IMR-90 (cell line): ENCODE measurements around the gene NCOA7. TPM values are rescaled to one million over a fixed set of nuclear protein-coding genes. Genes with fewer than 3 reads are reported as not detected.

Experiments used
- ATAC-seq: fragments of 200-7000 bp; cut with Tn5 transposase; 2 replicates; pipeline ENCODE4 v1.9.1; 2020; ENCODE audit warnings: low read depth, mild to moderate bottlenecking, moderate library complexity
- BruUV-seq: library from RNA; stranded (reverse); fragments of 400-500 nt; replicated peaks from 2 replicates; lab custom pipeline; 2021; lab: Mats Ljungman, UMichigan
- CTCF ChIA-PET: fragments of 300-600 bp; formaldehyde crosslinking; extraction: SDS; loops from one replicate; lab custom pipeline; 2021; ENCODE audit warnings: antibody characterized with exemption; lab: Yijun Ruan, JAX
- POLR2A ChIA-PET: fragments of 300-600 bp; sonication (Branson Sonifier 250); formaldehyde crosslinking; loops from one replicate; lab custom pipeline; 2022; ENCODE audit warnings: antibody characterized with exemption; ENCODE audit not compliant: unreplicated experiment; lab: Charles Lee
- DNase-seq: peaks from one replicate; pipeline ENCODE4 v3.0.0; 2013
- H2AFZ ChIP-seq: replicated peaks from 2 replicates; pipeline ENCODE3; 2013; ENCODE audit warnings: low read length, mild to moderate bottlenecking; ENCODE audit not compliant: poor library complexity
- H2AK5ac ChIP-seq: 2 replicates; pipeline ENCODE4 v1.6.1; 2013; ENCODE audit warnings: low read depth, low read length, inconsistent platforms
- H2AK9ac ChIP-seq: replicated peaks from 2 replicates; pipeline ENCODE3; 2013; ENCODE audit warnings: mild to moderate bottlenecking, low read depth, low read length, moderate library complexity; ENCODE audit not compliant: poor library complexity
- H2BK120ac ChIP-seq: 2 replicates; pipeline ENCODE4 v1.6.1; 2013; ENCODE audit warnings: low read depth, low read length, inconsistent platforms
- H2BK15ac ChIP-seq: 3 replicates; pipeline ENCODE4 v1.6.1; 2013; ENCODE audit warnings: low read depth, low read length, inconsistent platforms
- H2BK20ac ChIP-seq: 2 replicates; pipeline ENCODE4 v1.6.1; 2013; ENCODE audit warnings: low read depth, mild to moderate bottlenecking, inconsistent platforms, low read length, moderate library complexity
- H2BK5ac ChIP-seq: 2 replicates; pipeline ENCODE4 v1.6.1; 2013; ENCODE audit warnings: mild to moderate bottlenecking, low read depth, low read length, inconsistent platforms; ENCODE audit not compliant: poor library complexity, severe bottlenecking
- H3K14ac ChIP-seq: replicated peaks from 2 replicates; pipeline ENCODE4 v1.6.1; 2013; ENCODE audit warnings: low read depth, low read length, inconsistent platforms
- H3K18ac ChIP-seq: 2 replicates; pipeline ENCODE4 v1.6.1; 2013; ENCODE audit warnings: low read depth, low read length, control low read depth
- H3K23ac ChIP-seq: 2 replicates; pipeline ENCODE4 v1.6.1; 2013; ENCODE audit warnings: low read depth, low read length, inconsistent platforms
- H3K27ac ChIP-seq: 2 replicates; pipeline ENCODE4 v1.5.1; 2013; ENCODE audit warnings: mild to moderate bottlenecking, control low read depth, low read length; ENCODE audit not compliant: insufficient read depth
- H3K27me3 ChIP-seq: 2 replicates; pipeline ENCODE4 v1.6.1; 2013; ENCODE audit warnings: low read length; ENCODE audit not compliant: control insufficient read depth, insufficient read depth
- H3K36me3 ChIP-seq: 2 replicates; pipeline ENCODE4 v1.6.1; 2013; ENCODE audit warnings: low read length, mixed read lengths; ENCODE audit not compliant: control insufficient read depth, insufficient read depth
- H3K4ac ChIP-seq: 2 replicates; pipeline ENCODE4 v1.6.1; 2013; ENCODE audit warnings: low read depth, low read length, inconsistent platforms
- H3K4me1 ChIP-seq: 2 replicates; pipeline ENCODE4 v1.6.1; 2013; ENCODE audit warnings: low read length, mixed read lengths; ENCODE audit not compliant: control insufficient read depth, insufficient read depth
- H3K4me2 ChIP-seq: 2 replicates; pipeline ENCODE4 v1.6.1; 2013; ENCODE audit warnings: low read depth, mild to moderate bottlenecking, control low read depth, low read length, moderate library complexity
- H3K4me3 ChIP-seq: 2 replicates; pipeline ENCODE4 v1.5.1; 2013; ENCODE audit warnings: low read depth, mild to moderate bottlenecking, control low read depth, low read length, moderate library complexity; ENCODE audit not compliant: insufficient read depth
- H3K56ac ChIP-seq: 2 replicates; pipeline ENCODE4 v1.6.1; 2013; ENCODE audit warnings: low read length, inconsistent platforms; ENCODE audit not compliant: insufficient read depth; ENCODE audit errors: extremely low read depth
- H3K79me1 ChIP-seq, 2 experiments: 2 replicates each; pipeline ENCODE4 v1.6.1; 2013; ENCODE audit warnings: low read length in 2 of 2, inconsistent platforms in 1 of 2, low read depth in 1 of 2
- H3K9ac ChIP-seq: 2 replicates; pipeline ENCODE4 v1.6.1; 2013; ENCODE audit warnings: low read depth, low read length, control low read depth
- H3K9me1 ChIP-seq: 2 replicates; pipeline ENCODE4 v1.6.1; 2013; ENCODE audit warnings: low read length, inconsistent platforms; ENCODE audit not compliant: insufficient read depth
- H3K9me3 ChIP-seq: 2 replicates; pipeline ENCODE4 v1.6.1; 2013; ENCODE audit warnings: low read length; ENCODE audit not compliant: control insufficient read depth, insufficient read depth
- H4K20me1 ChIP-seq: 2 replicates; pipeline ENCODE4 v1.6.1; 2013; ENCODE audit warnings: low read length, inconsistent platforms; ENCODE audit not compliant: insufficient read depth
- H4K5ac ChIP-seq: 2 replicates; pipeline ENCODE4 v1.6.1; 2013; ENCODE audit warnings: mild to moderate bottlenecking, low read depth, low read length, control low read depth
- H4K8ac ChIP-seq, 2 experiments: 2 replicates each; pipeline ENCODE4 v1.6.1; 2013; ENCODE audit warnings: low read depth in 2 of 2, low read length in 2 of 2, control low read depth in 1 of 2, inconsistent platforms in 1 of 2
- H4K91ac ChIP-seq: 2 replicates; pipeline ENCODE4 v1.6.1; 2013; ENCODE audit warnings: low read depth, low read length, inconsistent platforms; ENCODE audit not compliant: insufficient read depth
- BHLHE40 ChIP-seq: fragments of 150-350 bp; IDR thresholded peaks from 2 replicates; pipeline ENCODE4 v1.6.1; 2016; ENCODE audit warnings: mild to moderate bottlenecking, low read depth, low read length
- CEBPB ChIP-seq: IDR thresholded peaks from 2 replicates; pipeline ENCODE4 v1.6.1; 2012; ENCODE audit warnings: low read depth, low read length, improper control_type of control experiment
- CHD1 ChIP-seq: IDR thresholded peaks from 2 replicates; pipeline ENCODE4 v1.6.1; 2012; ENCODE audit warnings: low read depth, low read length, improper control_type of control experiment
- CTCF ChIP-seq: conservative IDR thresholded peaks from 2 replicates; pipeline ENCODE4 v1.5.1; 2012; ENCODE audit warnings: mild to moderate bottlenecking, low read depth, low read length, improper control_type of control experiment
- ELK1 ChIP-seq: fragments of 150-350 bp; IDR thresholded peaks from 2 replicates; pipeline ENCODE4 v1.6.1; 2016; ENCODE audit warnings: low read depth, mild to moderate bottlenecking, low read length, moderate library complexity, borderline replicate concordance
- FOS ChIP-seq: fragments of 150-350 bp; IDR thresholded peaks from 2 replicates; pipeline ENCODE4 v1.6.1; 2016; ENCODE audit warnings: low read depth, low read length
- MAFK ChIP-seq: IDR thresholded peaks from 2 replicates; pipeline ENCODE4 v1.6.1; 2012; ENCODE audit warnings: low read depth, low read length, improper control_type of control experiment
- MAZ ChIP-seq: IDR thresholded peaks from 2 replicates; pipeline ENCODE4 v1.6.1; 2012; ENCODE audit warnings: low read depth, mild to moderate bottlenecking, low read length, improper control_type of control experiment, moderate library complexity, borderline replicate concordance
- MXI1 ChIP-seq: IDR thresholded peaks from 2 replicates; pipeline ENCODE4 v1.6.1; 2012; ENCODE audit warnings: low read depth, mild to moderate bottlenecking, low read length, moderate library complexity, borderline replicate concordance
- NFE2L2 ChIP-seq: fragments of 150-350 bp; IDR thresholded peaks from 2 replicates; pipeline ENCODE4 v1.6.1; 2016; ENCODE audit warnings: low read depth, mild to moderate bottlenecking, low read length
- POLR2A ChIP-seq: IDR thresholded peaks from 2 replicates; pipeline ENCODE4 v1.6.1; 2012; ENCODE audit warnings: mild to moderate bottlenecking, low read depth, low read length
- RAD21 ChIP-seq: IDR thresholded peaks from 2 replicates; pipeline ENCODE4 v1.6.1; 2012; ENCODE audit warnings: low read length, improper control_type of control experiment
- RCOR1 ChIP-seq: IDR thresholded peaks from 2 replicates; pipeline ENCODE4 v1.6.1; 2012; ENCODE audit warnings: mild to moderate bottlenecking, low read length, improper control_type of control experiment; ENCODE audit not compliant: insufficient replicate concordance
- RFX5 ChIP-seq: IDR thresholded peaks from 2 replicates; pipeline ENCODE4 v1.8.0; 2012; ENCODE audit warnings: low read depth, mild to moderate bottlenecking, low read length, moderate library complexity
- SMC3 ChIP-seq: fragments of 150-350 bp; IDR thresholded peaks from 2 replicates; pipeline ENCODE4 v1.6.1; 2016; ENCODE audit warnings: low read depth, mild to moderate bottlenecking, antibody characterized with exemption, low read length, moderate library complexity
- USF2 ChIP-seq: fragments of 150-350 bp; IDR thresholded peaks from 2 replicates; pipeline ENCODE4 v1.6.1; 2017; ENCODE audit warnings: mild to moderate bottlenecking, antibody characterized with exemption, low read length, low read depth
- WGBS, 2 experiments: methylation state at CpG; one replicate each; pipeline versions ENCODE4 v1.1.5 to v1.1.7; 2013; ENCODE audit warnings: missing lambda C conversion rate in 2 of 2; ENCODE audit not compliant: insufficient read length in 1 of 2; ENCODE audit errors: extremely low coverage in 2 of 2; 5-methylcytosine and 5-hydroxymethylcytosine counted together
- dilution Hi-C: fragments of 300-500 bp; cut with HindIII; formaldehyde crosslinking; loops from one replicate; pipeline ENCODE4 v1.14.3; 2018; ENCODE audit warnings: low sequenced_read_pairs; ENCODE audit not compliant: unreplicated experiment
- in situ Hi-C: fragments of 300-500 bp; cut with MboI; formaldehyde crosslinking; loops from 3 replicates; pipeline ENCODE4 v1.14.3; 2019; ENCODE audit warnings: low sequenced_read_pairs, inconsistent platforms, mixed read lengths
- intact Hi-C: fragments of 100-400 bp; cut with micrococcal nuclease; formaldehyde crosslinking; loops from 2 replicates; pipeline ENCODE4 v1.10.0; 2022
- polyA plus RNA-seq, 3 experiments: library from polyadenylated mRNA; depleted of rRNA; stranded (reverse); fragments of >200 nt; gene quantifications; 2 replicates each; pipeline ENCODE4 v1.2.3, GENCODE V29; 2012; ENCODE audit warnings: low replicate concordance in 1 of 3
- total RNA-seq: library from RNA; depleted of rRNA; stranded (reverse); fragments of >200 nt; gene quantifications from 2 replicates; pipeline ENCODE4 v1.2.3, GENCODE V29; 2012

Gene NCOA7
- total and polyA plus RNA-seq, 2 of the 4 experiments (the other 2 are of a cell fraction), result 12.6 to 12.9 TPM

DNA sequence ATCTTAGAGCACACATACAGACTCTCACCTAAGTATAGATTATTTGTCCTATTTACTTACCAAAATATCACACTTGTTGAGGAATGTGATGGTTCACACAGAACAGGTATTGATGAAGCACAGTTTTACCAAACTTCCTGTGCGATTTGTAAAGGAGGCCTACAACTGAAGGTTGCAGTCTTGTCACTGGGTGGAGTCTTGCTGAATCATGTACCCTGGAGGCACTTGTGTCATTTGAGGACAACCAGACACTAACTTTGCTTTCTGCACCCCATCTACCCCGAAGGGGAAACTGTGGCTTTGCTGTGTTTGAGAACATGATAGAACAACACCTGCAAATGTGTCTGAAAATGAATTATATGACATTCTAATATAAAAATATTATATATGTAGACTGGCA, 133.4 kb downstream of the NCOA7 start:
- ChIA-PET CTCF (interaction anchor here (1.1 to 1.3 kb wide), 2 partner anchors 33 to 104 kb away, joined by 3 read pairs; no protein-coding TSS in a partner anchor), POLR2A (no interaction called here)
- Histone ChIP-seq H3K18ac (no peak overlapping the region), H3K4ac (no peak overlapping the region; the same call in 1 of the 2 replicates), H2AFZ (no peak overlapping the region), H3K27ac (no peak overlapping the region), H3K4me1 (peaks cover 1% of the 10 kb centered on the region), H2BK5ac (no peak overlapping the region), H3K27me3 (no peaks in the 10 kb centered on the region), H3K36me3 (peaks cover 30% of the 10 kb centered on the region), H4K91ac (no peak overlapping the region; the same call in 1 of the 2 replicates), H3K4me2 (no peak overlapping the region), H3K9ac (no peak overlapping the region), H3K9me1 (peaks cover 19% of the 10 kb centered on the region), H3K9me3 (no peaks in the 10 kb centered on the region), H2AK5ac (0 out of 2 replicates have a peak overlapping the region, but pooled peaks have one; percentile 69), H4K20me1 (no peaks in the 10 kb centered on the region), H4K8ac (0 out of 4 replicates have a peak overlapping the region, but pooled peaks of 1 of the 2 experiments have one; percentile 21), H3K4me3 (no peak overlapping the region), H3K79me1 (no peaks in the 10 kb centered on the region), H2AK9ac (no peak overlapping the region), H2BK15ac (0 out of 3 replicates have a peak overlapping the region, but pooled peaks have one; percentile 66), H2BK20ac (0 out of 2 replicates have a peak overlapping the region, but pooled peaks have one; percentile 10), H3K56ac (no peak overlapping the region), H3K23ac (no peak overlapping the region), H4K5ac (no peak overlapping the region; the same call in 1 of the 2 replicates), H3K14ac (0 out of 2 replicates have a peak overlapping the region, but pooled peaks have one; percentile 45), H2BK120ac (no peak overlapping the region)
- DNase-seq (no peak), ATAC-seq (no peak)
- in situ Hi-C loops (no loop called here), dilution Hi-C loops (no loop called here), intact Hi-C loops (no loop called here)
- TF ChIP-seq SMC3, result no peak
- no peak for TF ChIP-seq CHD1
- TF ChIP-seq RCOR1, result no peak
- TF ChIP-seq CTCF, result no peak
- no peak for TF ChIP-seq MXI1
- TF ChIP-seq MAFK, result no peak
- TF ChIP-seq FOS, result no peak
- no peak for TF ChIP-seq ELK1
- no peak for TF ChIP-seq RFX5
- no peak for TF ChIP-seq RAD21
- no peak for TF ChIP-seq POLR2A
- TF ChIP-seq MAZ, result no peak
- TF ChIP-seq CEBPB, result no peak
- TF ChIP-seq NFE2L2, result no peak
- no peak for TF ChIP-seq USF2
- no peak for TF ChIP-seq BHLHE40
- no TSS peak for BruUV-seq
- no CpG with 5 or more reads among the region's 2 CpGs for WGBS, 2 experiments
